ENCODE results near the gene RXFP1. TPM values are rescaled to one million over a fixed set of nuclear protein-coding genes. Genes with fewer than 3 reads are reported as not detected.

Gene RXFP1
- total and polyA plus RNA-seq, 4 donors: 0.24 to 1.5 (median 0.80) TPM

DNA sequence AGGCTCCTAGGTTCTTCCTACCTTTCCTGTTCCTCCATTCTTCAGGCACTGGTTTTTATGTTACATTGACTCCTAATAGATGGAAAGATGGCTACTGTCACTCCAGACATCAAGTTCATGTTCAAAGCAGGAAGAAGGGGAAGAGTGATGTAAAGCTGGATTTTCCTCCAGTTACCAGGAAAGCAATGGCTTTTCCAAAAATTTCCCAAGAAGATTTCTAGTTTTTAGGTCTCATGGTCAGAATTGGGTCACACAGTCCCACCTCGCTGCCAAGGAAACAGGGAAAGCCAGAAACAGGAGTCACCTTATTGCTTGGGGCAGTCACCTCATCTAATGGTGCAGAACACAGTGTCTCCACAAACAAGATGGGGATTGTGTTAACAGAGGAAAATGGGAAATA is 21.5 kb downstream of the RXFP1 start:
- no peaks in the 10 kb centered on the region for H3K4me1 ChIP-seq (ENCODE audit: control insufficient read depth in 4 of 4, insufficient read depth in 4 of 4, low read length in 3 of 4)
- H3K27ac ChIP-seq (ENCODE audit: low read depth in 1 of 2, low read length in 2 of 2): no peak overlapping the region
- H3K27me3 ChIP-seq (ENCODE audit: control insufficient read depth in 4 of 4, insufficient read depth in 4 of 4, low read length in 3 of 4): no peaks in the 10 kb centered on the region
- no peak for DNase-seq (ENCODE audit: low spot score)
- no peak for TF ChIP-seq JUND (IDR thresholded peaks at IDR 0.05)
- no peak for TF ChIP-seq FOXA2 (IDR thresholded peaks at IDR 0.05)
- TF ChIP-seq HNF4A (conservative IDR thresholded peaks at IDR 0.05): no peak
- TF ChIP-seq, protein P1, sequence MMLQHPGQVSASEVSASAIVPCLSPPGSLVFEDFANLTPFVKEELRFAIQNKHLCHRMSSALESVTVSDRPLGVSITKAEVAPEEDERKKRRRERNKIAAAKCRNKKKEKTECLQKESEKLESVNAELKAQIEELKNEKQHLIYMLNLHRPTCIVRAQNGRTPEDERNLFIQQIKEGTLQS (IDR thresholded peaks at IDR 0.05): no peak
- no peak for TF ChIP-seq RAD21 (IDR thresholded peaks at IDR 0.05)
- no peak for TF ChIP-seq EGR1 (IDR thresholded peaks at IDR 0.05; ENCODE audit: low read depth in 2 of 2)
- TF ChIP-seq FOXA1 (IDR thresholded peaks at IDR 0.05): no peak
- no peak for TF ChIP-seq NR2F2 (IDR thresholded peaks at IDR 0.05)
- no peak for TF ChIP-seq GABPA (IDR thresholded peaks at IDR 0.05 in 1 of 2, conservative IDR thresholded peaks at IDR 0.05 in 1 of 2)
- no peak for TF ChIP-seq HNF4G (IDR thresholded peaks at IDR 0.05)
- no peak for TF ChIP-seq REST (IDR thresholded peaks at IDR 0.05)
- TF ChIP-seq SP1 (IDR thresholded peaks at IDR 0.05): no peak
- no peak for TF ChIP-seq TAF1 (conservative IDR thresholded peaks at IDR 0.05)
- no peak for TF ChIP-seq ZBTB33 (IDR thresholded peaks at IDR 0.05)
- TF ChIP-seq, protein P2, sequence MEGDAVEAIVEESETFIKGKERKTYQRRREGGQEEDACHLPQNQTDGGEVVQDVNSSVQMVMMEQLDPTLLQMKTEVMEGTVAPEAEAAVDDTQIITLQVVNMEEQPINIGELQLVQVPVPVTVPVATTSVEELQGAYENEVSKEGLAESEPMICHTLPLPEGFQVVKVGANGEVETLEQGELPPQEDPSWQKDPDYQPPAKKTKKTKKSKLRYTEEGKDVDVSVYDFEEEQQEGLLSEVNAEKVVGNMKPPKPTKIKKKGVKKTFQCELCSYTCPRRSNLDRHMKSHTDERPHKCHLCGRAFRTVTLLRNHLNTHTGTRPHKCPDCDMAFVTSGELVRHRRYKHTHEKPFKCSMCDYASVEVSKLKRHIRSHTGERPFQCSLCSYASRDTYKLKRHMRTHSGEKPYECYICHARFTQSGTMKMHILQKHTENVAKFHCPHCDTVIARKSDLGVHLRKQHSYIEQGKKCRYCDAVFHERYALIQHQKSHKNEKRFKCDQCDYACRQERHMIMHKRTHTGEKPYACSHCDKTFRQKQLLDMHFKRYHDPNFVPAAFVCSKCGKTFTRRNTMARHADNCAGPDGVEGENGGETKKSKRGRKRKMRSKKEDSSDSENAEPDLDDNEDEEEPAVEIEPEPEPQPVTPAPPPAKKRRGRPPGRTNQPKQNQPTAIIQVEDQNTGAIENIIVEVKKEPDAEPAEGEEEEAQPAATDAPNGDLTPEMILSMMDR (IDR thresholded peaks at IDR 0.05; ENCODE audit: low read depth, low read length, missing input control): no peak
- TF ChIP-seq YY1 (IDR thresholded peaks at IDR 0.05): no peak
- TF ChIP-seq MAX (IDR thresholded peaks at IDR 0.05): no peak
- no peak for TF ChIP-seq RXRA (IDR thresholded peaks at IDR 0.05)
- no peak overlapping the region for H3K4me3 ChIP-seq (ENCODE audit: low read depth in 1 of 3, low read length in 3 of 3)
- no peaks in the 10 kb centered on the region for H3K36me3 ChIP-seq (ENCODE audit: control insufficient read depth in 4 of 4, insufficient read depth in 3 of 4, low read depth in 1 of 4, low read length in 3 of 4)
- H3K9ac ChIP-seq (ENCODE audit: low read depth in 1 of 2, low read length in 2 of 2): no peak overlapping the region
- H3K9me3 ChIP-seq (ENCODE audit: control insufficient read depth in 4 of 4, low read length in 3 of 4): no peaks in the 10 kb centered on the region
- WGBS: 70% methylated on average over 1 of the region's 1 CpG

Measured in liver (tissue), 9 donors.